SK-N-SH treated with all-trans-retinoic acid at 6 μM for 48 hours (cell line): ENCODE data around the gene CPNE8.

Source experiments
- PPARA ChIP-seq: fragments of 250-450 bp; sonication (Bioruptor Pico); IDR thresholded peaks from 2 replicates; pipeline ENCODE4 v1.5.0; 2020; ENCODE audit warnings: mild to moderate bottlenecking, borderline replicate concordance
- TF ChIP-seq, protein P1 (sequence below): fragments of 250-450 bp; sonication (Bioruptor Pico); IDR thresholded peaks from 2 replicates; pipeline ENCODE4 v1.5.1; 2021; ENCODE audit warnings: mild to moderate bottlenecking, moderate library complexity

DNA sequence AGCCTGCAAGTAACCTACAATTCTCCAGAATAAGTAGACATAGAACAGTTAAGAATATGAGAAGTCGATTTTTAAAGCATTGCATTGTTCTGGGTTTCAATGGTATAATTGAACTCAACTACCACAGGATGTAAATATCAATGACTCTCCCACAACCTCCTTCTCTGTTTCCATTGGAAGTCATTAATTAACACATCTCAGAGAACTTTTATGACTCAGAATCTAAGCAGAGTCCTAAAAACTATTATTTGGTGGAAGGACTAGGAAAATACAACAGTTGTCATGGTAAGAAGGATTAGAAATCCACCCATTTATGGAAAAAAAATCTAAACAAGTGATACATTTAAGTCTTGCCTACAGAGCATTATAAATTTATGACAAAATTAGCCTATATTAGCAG lies 21.1 kb upstream of the CPNE8 start:
- TF ChIP-seq, protein P1, sequence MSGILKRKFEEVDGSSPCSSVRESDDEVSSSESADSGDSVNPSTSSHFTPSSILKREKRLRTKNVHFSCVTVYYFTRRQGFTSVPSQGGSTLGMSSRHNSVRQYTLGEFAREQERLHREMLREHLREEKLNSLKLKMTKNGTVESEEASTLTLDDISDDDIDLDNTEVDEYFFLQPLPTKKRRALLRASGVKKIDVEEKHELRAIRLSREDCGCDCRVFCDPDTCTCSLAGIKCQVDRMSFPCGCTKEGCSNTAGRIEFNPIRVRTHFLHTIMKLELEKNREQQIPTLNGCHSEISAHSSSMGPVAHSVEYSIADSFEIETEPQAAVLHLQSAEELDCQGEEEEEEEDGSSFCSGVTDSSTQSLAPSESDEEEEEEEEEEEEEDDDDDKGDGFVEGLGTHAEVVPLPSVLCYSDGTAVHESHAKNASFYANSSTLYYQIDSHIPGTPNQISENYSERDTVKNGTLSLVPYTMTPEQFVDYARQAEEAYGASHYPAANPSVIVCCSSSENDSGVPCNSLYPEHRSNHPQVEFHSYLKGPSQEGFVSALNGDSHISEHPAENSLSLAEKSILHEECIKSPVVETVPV (CRISPR knock-in tag), result no peak
- no peak for TF ChIP-seq PPARA (CRISPR knock-in tag)
